Cerebellar nuclear complex (tissue), 1 donor: Measurements from ENCODE around the gene XPO5.
"Not testable (repeated sequence)": the region's sequence is repeated elsewhere in the genome, so short reads cannot be mapped to it uniquely, and the experiment has no call there.

Experiments
- DNase-seq, 2 experiments: peaks; one replicate each; lab custom pipeline; 2025; lab: John Stamatoyannopoulos, UW

Gene XPO5

GRCh38 chr6:43584892-43585570 lies 9.2 kb upstream of the XPO5 start:
- DNase-seq = no peak

GRCh38 chr6:43582911-43583310 lies 7.1 kb upstream of the XPO5 start:
- no peak for DNase-seq

- no peak for DNase-seq
Measured at GRCh38 chr6:43579171-43579570, 3.3 kb upstream of the XPO5 start.

GRCh38 chr6:43578748-43579147 lies 2.9 kb upstream of the XPO5 start:
- no peak for DNase-seq

GRCh38 chr6:43575105-43575771 lies 600 bp downstream of the XPO5 start:
- no peak for DNase-seq

GRCh38 chr6:43572015-43572414 lies 3.8 kb downstream of the XPO5 start:
- no peak for DNase-seq

GRCh38 chr6:43570876-43571441 lies 4.9 kb downstream of the XPO5 start:
- DNase-seq = no peak

- no peak for DNase-seq
Measured at GRCh38 chr6:43559328-43559727, 16.5 kb downstream of the XPO5 start.

- DNase-seq = not testable (repeated sequence)
Measured at GRCh38 chr6:43557620-43558019, 18.2 kb downstream of the XPO5 start.

GRCh38 chr6:43547222-43547621 lies 28.6 kb downstream of the XPO5 start:
- no peak for DNase-seq

GRCh38 chr6:43544461-43544860 lies 31.4 kb downstream of the XPO5 start:
- no peak for DNase-seq

GRCh38 chr6:43541774-43542471 lies 33.9 kb downstream of the XPO5 start:
- no peak for DNase-seq

- no peak for DNase-seq
Measured at GRCh38 chr6:43540507-43540906, 35.3 kb downstream of the XPO5 start.

GRCh38 chr6:43539409-43539808 lies 36.4 kb downstream of the XPO5 start:
- not testable (repeated sequence) for DNase-seq

- DNase-seq = not testable (repeated sequence)
Measured at GRCh38 chr6:43538986-43539385, 36.9 kb downstream of the XPO5 start.

- no peak for DNase-seq
Measured at GRCh38 chr6:43532201-43532600, 43.6 kb downstream of the XPO5 start.

- no peak for DNase-seq
Measured at GRCh38 chr6:43524483-43524961, 51.3 kb downstream of the XPO5 start.

GRCh38 chr6:43523284-43523683 lies 52.6 kb downstream of the XPO5 start:
- no peak for DNase-seq

- no peak for DNase-seq
Measured at GRCh38 chr6:43522547-43523261, 53.1 kb downstream of the XPO5 start.

- DNase-seq = no peak
Measured at GRCh38 chr6:43521836-43522235, 54.0 kb downstream of the XPO5 start.

- no peak for DNase-seq
Measured at GRCh38 chr6:43520097-43520496, 55.7 kb downstream of the XPO5 start.
